Activated CD4-positive, alpha-beta memory T cell treated with anti-CD3 and anti-CD28 coated beads, Interleukin-2, amount 10 ng/mL, durations not matched to agents 7 days and 5 days (primary cell): Measurements from ENCODE around the gene TMPRSS6. TPM values are rescaled to one million over a fixed set of nuclear protein-coding genes. Genes with fewer than 3 reads are reported as not detected.

Source experiments
- CTCF ChIA-PET: fragments of 350-600 bp; sonication (Branson Sonifier 250); formaldehyde crosslinking; loops from one replicate; lab custom pipeline; 2021; ENCODE audit warnings: antibody characterized with exemption, inconsistent platforms; lab: Charles Lee
- POLR2A ChIA-PET: fragments of 350-600 bp; sonication (Branson Sonifier 250); formaldehyde crosslinking; loops from one replicate; lab custom pipeline; 2021; ENCODE audit warnings: antibody characterized with exemption; lab: Charles Lee
- DNase-seq: peaks from one replicate; pipeline ENCODE4 v3.0.0-alpha.2; 2020
- H3K27ac Mint-ChIP-seq: one replicate; pipeline ENCODE4 v1.8.0; 2021; ENCODE audit warnings: mild to moderate bottlenecking, mixed read lengths
- H3K27me3 Mint-ChIP-seq: one replicate; pipeline ENCODE4 v1.8.0; 2021; ENCODE audit warnings: mixed read lengths
- H3K36me3 Mint-ChIP-seq: one replicate; pipeline ENCODE4 v1.8.0; 2021; ENCODE audit warnings: low read depth, mixed read lengths
- H3K4me1 Mint-ChIP-seq: one replicate; pipeline ENCODE4 v1.8.0; 2021; ENCODE audit warnings: mixed read lengths
- H3K4me3 Mint-ChIP-seq: one replicate; pipeline ENCODE4 v1.8.0; 2021; ENCODE audit warnings: mild to moderate bottlenecking, mixed read lengths
- H3K9me3 Mint-ChIP-seq: one replicate; pipeline ENCODE4 v1.8.0; 2021; ENCODE audit warnings: mixed read lengths
- total RNA-seq, 2 experiments: library from RNA; stranded (reverse); gene quantifications; one replicate each; pipeline ENCODE4 v1.2.3, GENCODE V29; 2021

The TMPRSS6 gene
- total RNA-seq, 2 experiments from 2014 or later, result 14.0 to 14.7 TPM

DNA sequence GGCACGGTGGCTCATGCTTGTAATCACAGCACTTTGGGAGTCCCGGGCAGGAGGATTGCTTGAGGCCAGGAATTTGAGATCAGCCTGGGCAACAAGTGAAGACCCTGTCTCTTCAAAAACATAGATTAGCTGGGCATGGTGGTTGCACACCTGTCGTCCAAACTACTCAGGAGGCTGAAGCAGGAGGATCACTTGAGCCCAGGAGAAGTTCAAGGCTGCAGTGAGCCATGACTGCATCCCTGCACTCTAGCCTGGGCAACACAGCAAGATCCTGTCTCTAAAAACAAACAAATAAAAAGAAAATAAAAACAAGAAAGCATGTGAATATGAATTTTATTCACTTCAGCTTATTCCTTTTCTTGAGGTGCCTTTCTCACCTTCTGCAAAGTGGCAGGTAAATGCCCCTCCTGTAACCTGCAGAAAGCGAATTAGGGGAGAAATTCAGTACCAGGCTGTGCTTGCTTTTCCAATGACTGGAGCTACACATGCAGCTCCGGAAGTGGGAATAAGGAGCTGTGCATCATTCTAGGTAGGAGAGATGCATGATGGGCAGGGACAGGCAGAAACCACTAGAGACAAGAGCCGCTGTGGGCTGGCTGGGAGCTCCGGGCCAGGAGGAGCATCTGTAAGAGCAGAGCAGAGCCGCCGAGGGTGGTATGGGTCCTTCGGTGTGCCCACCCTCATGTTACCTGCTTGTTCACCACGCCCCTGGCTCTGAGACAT, 72.7 kb downstream of the TMPRSS6 start:
- CTCF ChIA-PET, result interaction anchor here (0.7 kb wide), 1 partner anchor 18 kb away, joined by 3 read pairs; no protein-coding TSS in a partner anchor
- no peak for DNase-seq
- no peaks in the 10 kb centered on the region for H3K9me3 Mint-ChIP-seq
- POLR2A ChIA-PET, result no interaction called here
- H3K4me1 Mint-ChIP-seq, result peaks cover 12% of the 10 kb centered on the region
- H3K27me3 Mint-ChIP-seq, result peaks cover 25% of the 10 kb centered on the region
- no peak overlapping the region for H3K27ac Mint-ChIP-seq
- no peaks in the 10 kb centered on the region for H3K36me3 Mint-ChIP-seq
- no peak overlapping the region for H3K4me3 Mint-ChIP-seq

DNA sequence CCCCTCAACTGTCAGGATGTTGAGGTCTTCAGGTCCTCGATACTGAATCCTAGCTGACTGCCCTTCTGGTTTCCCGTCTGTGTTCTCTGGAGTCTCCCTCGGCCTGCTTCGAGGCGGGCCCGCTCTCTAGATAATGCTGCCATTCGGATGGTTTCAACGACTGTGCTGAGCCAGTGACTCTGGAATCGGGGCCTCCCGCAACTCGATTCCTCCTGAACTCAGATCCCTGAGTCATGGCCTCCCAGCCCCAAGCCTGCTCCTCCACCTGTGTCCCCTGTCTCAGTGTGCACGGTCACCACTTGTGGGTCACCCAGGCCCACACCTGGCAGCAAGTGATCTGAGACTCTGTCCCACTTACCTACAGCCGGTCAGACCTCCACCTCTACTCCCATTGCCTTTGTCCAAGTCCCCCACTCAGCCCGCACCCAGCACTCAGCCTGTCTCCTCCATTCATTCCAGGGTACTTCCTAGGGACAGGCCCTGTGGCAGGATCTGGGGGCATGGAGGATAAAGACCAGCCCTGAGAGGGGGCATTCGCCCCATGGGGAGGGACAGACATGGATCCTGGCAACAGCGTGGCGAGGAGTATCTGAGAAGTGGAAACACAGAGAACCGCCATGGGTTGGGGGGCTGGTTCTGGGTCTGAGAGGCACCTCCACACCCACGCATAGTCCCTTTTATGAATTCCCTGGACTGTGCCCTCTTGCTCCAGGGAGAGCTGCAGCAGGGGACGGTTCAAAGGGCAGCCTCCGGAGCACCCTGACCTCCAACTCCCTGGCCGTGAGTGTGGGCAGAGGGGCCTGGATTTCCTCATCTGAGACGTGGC, 75.7 kb downstream of the TMPRSS6 start:
- CTCF ChIA-PET, result no interaction called here

DNA sequence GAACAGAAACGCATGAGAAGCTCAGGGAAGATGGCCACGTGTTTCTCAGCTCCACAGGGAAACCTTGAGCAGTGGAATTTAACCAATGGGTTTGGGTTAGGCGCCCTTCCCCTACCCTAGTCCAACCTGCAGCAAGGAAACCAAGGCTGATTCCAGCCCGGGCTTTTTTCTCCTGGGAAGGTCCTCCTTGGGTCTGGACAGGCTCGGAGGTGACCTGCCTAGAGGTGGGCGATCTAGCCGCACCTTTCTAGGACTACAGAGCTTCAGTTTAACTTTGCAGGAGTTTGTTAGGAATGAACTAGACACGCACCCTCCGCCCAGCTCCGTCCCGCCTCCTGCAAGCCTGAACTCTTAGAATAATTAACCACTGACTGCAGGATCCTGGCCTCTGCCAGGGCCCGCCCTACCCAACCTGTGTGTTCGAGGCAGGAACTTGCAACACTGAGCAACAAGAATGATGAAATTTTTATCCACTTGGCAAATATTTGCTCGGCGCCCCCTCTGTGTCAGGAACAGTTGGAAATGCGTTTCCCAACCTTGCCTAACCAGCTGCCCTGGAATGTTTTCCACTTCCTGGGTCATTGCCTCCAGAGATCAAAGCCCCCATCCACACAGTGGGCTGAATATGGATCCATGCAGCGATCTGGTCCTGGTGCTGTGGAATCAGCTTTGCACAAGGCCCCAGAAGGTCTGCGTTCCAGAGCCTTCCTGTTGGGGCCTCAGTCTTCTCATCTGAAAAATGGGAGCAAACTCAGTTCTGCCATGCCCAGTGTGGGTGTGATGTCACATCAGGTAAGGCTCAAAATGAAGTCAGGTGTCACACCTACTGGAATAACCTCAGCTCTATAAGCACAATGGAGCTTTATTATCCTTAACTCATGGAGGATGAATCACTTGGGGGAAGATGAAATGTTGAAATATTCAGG, 76.7 kb downstream of the TMPRSS6 start:
- Mint-ChIP-seq H3K4me3 (no peak overlapping the region), H3K4me1 (no peaks in the 10 kb centered on the region), H3K9me3 (no peaks in the 10 kb centered on the region), H3K27ac (no peak overlapping the region), H3K27me3 (peaks cover 18% of the 10 kb centered on the region), H3K36me3 (peaks cover 2% of the 10 kb centered on the region)
- CTCF ChIA-PET, result interaction anchor here (0.8 to 1.4 kb wide), 3 partner anchors 11 to 34 kb away, joined by 3 to 5 read pairs (median 3); no protein-coding TSS in a partner anchor
- POLR2A ChIA-PET, result no interaction called here
- DNase-seq, result no peak

More for the DNA sequence above, 75.7 kb downstream of the TMPRSS6 start:
- no peaks in the 10 kb centered on the region for H3K9me3 Mint-ChIP-seq
- H3K27ac Mint-ChIP-seq, result no peak overlapping the region
- peaks cover 18% of the 10 kb centered on the region for H3K27me3 Mint-ChIP-seq
- DNase-seq, result no peak
- H3K36me3 Mint-ChIP-seq, result no peaks in the 10 kb centered on the region
- no peak overlapping the region for H3K4me3 Mint-ChIP-seq
- no peaks in the 10 kb centered on the region for H3K4me1 Mint-ChIP-seq
- POLR2A ChIA-PET, result no interaction called here

DNA sequence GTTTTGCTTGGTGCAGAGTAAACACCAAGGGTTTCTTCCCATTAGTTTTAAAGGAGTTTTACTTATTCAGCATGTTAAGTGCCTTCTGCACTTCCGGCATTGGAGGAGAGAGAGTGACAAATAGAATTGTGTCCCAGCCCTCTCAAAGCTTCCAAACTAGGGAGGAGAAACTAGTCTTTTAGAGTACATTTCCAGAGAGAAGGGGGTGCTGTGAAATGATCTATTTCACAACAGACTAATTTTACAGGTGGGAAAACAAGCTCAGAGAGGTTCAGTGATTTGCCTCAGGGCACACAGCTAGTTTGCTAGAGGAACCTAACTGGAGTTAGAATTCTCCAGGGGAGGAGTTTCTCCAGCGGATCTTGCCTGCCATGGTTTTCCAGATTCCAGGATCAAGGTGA, 77.4 kb downstream of the TMPRSS6 start:
- H3K9me3 Mint-ChIP-seq, result no peaks in the 10 kb centered on the region
- peaks cover 18% of the 10 kb centered on the region for H3K27me3 Mint-ChIP-seq
- POLR2A ChIA-PET, result no interaction called here
- CTCF ChIA-PET, result interaction anchor here (0.7 to 1.4 kb wide), 4 partner anchors 10 to 461 kb away, joined by 3 to 6 read pairs (median 4); no protein-coding TSS in a partner anchor
- no peaks in the 10 kb centered on the region for H3K4me1 Mint-ChIP-seq
- H3K36me3 Mint-ChIP-seq, result peaks cover 4% of the 10 kb centered on the region
- no peak for DNase-seq
- H3K27ac Mint-ChIP-seq, result no peak overlapping the region
- H3K4me3 Mint-ChIP-seq, result no peak overlapping the region

DNA sequence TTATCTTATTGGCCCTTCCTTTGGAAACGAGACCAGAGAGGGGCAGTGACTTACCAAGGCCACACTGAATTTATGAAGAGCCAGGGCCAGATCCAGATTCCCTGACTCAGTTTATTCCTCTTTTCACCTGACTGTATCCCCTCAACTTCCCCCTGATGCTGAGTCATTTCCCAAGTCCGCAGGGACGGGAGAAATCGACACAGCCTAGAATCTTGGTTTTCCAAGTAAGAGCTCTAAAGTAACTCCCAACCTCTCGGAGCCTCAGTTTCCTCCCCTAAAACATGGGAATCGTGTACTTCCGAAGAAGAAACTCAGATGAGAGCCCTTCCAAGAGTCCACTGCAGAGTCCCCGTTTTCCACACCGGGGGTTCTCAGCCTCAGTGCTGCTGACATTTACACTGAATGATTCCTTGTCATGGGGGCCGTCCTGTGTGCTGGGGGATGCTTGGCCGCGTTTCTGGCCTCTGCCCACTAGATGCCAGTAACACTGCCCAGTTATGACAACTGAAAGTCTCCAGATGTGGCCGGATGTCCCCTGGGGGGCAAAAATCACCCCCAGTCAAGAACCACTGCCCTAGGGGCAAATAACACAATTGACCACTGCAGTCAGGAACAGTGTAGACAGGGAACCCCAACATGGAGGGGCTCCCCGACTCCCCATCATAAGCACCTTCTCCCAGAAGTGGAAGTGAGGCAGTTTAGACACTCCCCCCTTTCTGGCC, 78.8 kb downstream of the TMPRSS6 start:
- H3K4me3 Mint-ChIP-seq, result no peak overlapping the region
- H3K4me1 Mint-ChIP-seq, result no peaks in the 10 kb centered on the region
- no peaks in the 10 kb centered on the region for H3K9me3 Mint-ChIP-seq
- no peak overlapping the region for H3K27ac Mint-ChIP-seq
- peaks cover 14% of the 10 kb centered on the region for H3K27me3 Mint-ChIP-seq
- H3K36me3 Mint-ChIP-seq, result peaks cover 4% of the 10 kb centered on the region
- no peak for DNase-seq
- ChIA-PET POLR2A (interaction anchor here (1.0 to 1.3 kb wide), 2 partner anchors 101 to 189 kb away, joined by 3 read pairs; no protein-coding TSS in a partner anchor), CTCF (interaction anchor here (1.2 kb wide), 1 partner anchor 9 kb away, joined by 4 read pairs; no protein-coding TSS in a partner anchor)

DNA sequence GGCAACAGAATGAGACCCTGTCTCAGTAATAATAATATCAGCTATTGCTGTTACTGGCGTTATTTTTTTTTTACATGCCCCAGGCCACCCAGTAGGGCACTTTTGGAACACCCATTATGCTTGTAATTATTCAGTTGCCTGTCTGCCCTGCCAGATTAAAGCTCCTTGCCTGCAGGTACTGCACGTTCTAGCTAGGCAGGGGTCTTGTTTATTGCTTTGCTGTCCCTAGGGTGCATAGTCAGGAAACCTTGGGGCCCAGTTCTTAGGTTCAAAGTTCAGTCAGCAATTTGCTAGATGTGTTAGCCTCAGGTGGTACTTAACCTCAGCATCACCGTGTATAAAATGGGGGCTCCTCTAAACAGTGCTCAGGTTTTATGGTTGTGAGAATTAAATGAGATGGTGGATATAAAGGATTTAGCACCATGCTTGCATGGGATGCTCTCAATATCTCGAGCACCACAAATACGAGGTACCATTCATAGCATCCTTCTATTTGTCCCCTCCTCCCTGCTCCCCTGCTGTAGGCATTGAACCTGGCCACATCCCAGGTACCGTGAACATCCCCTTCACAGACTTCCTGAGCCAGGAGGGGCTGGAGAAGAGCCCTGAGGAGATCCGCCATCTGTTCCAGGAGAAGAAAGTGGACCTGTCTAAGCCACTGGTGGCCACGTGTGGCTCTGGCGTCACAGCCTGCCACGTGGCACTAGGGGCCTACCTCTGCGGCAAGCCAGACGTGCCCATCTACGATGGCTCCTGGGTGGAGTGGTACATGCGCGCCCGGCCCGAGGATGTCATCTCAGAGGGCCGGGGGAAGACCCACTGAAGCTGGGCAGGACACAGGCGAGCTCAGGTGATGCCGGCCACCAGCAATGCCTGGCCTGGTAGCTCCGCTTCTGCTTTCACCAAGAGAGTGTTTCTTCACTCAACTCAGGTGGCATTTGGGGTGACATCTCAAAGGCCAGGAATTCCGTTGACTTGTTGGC, 80.5 kb downstream of the TMPRSS6 start:
- Mint-ChIP-seq H3K36me3 (peaks cover 8% of the 10 kb centered on the region), H3K27me3 (peaks cover 5% of the 10 kb centered on the region), H3K9me3 (no peaks in the 10 kb centered on the region), H3K4me1 (peaks cover 2% of the 10 kb centered on the region), H3K27ac (no peak overlapping the region), H3K4me3 (no peak overlapping the region)
- CTCF ChIA-PET, result interaction anchor here (0.6 to 1.6 kb wide), 4 partner anchors 7 to 184 kb away, joined by 3 to 5 read pairs (median 4); no protein-coding TSS in a partner anchor
- POLR2A ChIA-PET, result interaction anchor here (1.3 kb wide), 1 partner anchor 191 kb away, joined by 3 read pairs; no protein-coding TSS in a partner anchor
- DNase-seq, result no peak

DNA sequence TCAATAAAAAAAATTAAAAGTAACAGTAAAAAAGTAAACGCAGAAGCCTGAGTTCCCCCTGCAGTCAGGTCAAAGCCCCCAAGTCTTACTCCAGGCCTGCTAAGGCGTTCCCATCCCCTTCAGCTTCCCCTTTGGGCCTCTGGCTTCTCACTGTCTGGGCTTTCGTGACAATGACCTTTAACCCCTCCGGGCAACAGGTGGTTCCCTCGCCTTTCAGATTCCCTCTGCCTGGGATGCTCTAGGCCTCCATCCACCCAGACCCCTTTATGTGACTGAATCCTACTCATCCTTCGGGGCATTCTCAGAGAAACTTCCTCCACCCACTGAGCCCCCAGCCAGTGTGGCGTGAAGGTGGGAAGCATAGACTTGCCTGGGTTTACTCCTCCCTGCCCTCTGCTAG, 82.0 kb downstream of the TMPRSS6 start:
- ChIA-PET POLR2A (no interaction called here), CTCF (interaction anchor here (1.6 kb wide), 1 partner anchor 12 kb away, joined by 5 read pairs; no protein-coding TSS in a partner anchor)
- Mint-ChIP-seq H3K4me1 (peaks cover 2% of the 10 kb centered on the region), H3K9me3 (no peaks in the 10 kb centered on the region), H3K27me3 (peaks cover 2% of the 10 kb centered on the region), H3K4me3 (no peak overlapping the region), H3K36me3 (peaks cover 8% of the 10 kb centered on the region), H3K27ac (no peak overlapping the region)
- DNase-seq, result no peak

DNA sequence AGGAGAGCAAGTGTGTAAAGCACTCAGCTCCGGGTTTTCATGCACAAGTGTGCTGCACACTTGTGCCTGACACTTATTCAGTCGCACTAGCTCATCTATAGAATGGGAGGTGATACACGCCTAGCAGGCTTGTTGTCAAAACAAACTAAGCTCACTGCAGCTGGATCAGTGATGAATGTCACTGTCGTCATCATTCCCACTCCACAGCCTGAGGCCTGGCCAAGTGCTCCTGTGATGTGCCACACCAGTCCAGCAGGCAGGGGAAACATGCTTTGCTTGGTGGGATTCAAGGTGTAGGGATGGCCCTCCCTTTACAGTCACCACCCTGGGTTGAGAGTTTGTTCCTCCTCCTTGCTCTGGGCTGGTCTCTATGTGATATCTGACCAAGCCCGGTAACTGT, 83.2 kb downstream of the TMPRSS6 start:
- Mint-ChIP-seq H3K9me3 (no peaks in the 10 kb centered on the region), H3K36me3 (peaks cover 8% of the 10 kb centered on the region), H3K27ac (no peak overlapping the region), H3K27me3 (no peaks in the 10 kb centered on the region), H3K4me3 (no peak overlapping the region), H3K4me1 (peaks cover 6% of the 10 kb centered on the region)
- ChIA-PET CTCF (interaction anchor here (1.1 to 1.5 kb wide), 2 partner anchors 18 to 20 kb away, joined by 3 to 4 read pairs; no protein-coding TSS in a partner anchor), POLR2A (no interaction called here)
- DNase-seq, result no peak

DNA sequence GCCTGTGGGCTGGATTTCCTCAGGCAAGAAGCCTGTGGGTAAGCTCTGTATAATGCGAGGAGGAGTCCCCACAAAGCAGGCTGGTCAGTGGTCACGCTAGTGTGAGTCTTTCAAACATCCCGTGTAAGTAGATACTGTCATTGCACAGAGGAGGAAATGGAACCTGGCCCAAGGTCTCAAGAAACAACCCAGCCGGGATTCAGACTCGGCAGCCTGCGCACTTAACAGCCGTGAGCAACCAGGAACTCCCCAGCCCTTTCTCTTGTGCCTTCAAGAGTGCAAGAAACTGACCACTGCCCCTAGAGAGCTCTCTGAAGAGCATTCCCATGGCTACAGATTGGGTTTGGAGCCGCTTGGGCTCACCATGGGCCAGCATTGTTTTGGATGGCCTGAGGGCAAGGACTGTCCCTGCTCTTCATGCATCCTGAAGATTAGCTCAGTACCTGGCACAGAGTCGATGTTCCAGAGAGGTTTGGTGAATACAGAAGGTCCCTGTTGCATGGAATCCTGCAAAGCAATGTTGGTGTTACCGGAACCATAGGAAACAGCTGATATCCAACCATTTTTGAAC, 83.9 kb downstream of the TMPRSS6 start:
- Mint-ChIP-seq H3K27ac (no peak overlapping the region), H3K27me3 (no peaks in the 10 kb centered on the region)
- POLR2A ChIA-PET, result no interaction called here

DNA sequence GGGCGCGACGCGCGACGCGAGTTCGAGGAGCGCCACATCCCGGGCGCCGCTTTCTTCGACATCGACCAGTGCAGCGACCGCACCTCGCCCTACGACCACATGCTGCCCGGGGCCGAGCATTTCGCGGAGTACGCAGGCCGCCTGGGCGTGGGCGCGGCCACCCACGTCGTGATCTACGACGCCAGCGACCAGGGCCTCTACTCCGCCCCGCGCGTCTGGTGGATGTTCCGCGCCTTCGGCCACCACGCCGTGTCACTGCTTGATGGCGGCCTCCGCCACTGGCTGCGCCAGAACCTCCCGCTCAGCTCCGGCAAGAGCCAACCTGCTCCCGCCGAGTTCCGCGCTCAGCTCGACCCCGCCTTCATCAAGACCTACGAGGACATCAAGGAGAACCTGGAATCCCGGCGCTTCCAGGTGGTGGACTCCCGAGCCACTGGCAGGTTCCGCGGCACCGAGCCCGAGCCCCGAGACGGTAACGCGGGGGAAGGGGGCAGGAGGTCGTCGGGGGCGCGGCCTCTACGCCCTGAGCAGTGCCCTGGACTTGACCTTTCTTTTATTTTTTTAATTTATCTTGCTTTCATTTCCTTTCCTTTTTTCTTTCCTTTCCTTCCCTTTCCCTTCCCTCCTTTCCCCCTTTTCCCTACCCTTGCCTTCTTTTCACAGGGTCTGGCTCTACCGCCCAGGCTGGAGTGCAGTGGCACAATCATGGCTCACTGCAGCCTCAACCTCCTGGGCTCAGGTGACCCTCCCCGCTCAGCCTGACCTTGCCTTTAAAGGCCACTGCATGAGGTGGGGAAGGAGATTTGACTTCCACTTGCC, 85.0 kb downstream of the TMPRSS6 start:
- Mint-ChIP-seq H3K4me1 (peaks cover 20% of the 10 kb centered on the region), H3K36me3 (peaks cover 8% of the 10 kb centered on the region), H3K27me3 (no peaks in the 10 kb centered on the region), H3K9me3 (no peaks in the 10 kb centered on the region), H3K27ac (no peak overlapping the region), H3K4me3 (no peak overlapping the region)
- ChIA-PET POLR2A (no interaction called here), CTCF (interaction anchor here (1.1 kb wide), 1 partner anchor 68 kb away, joined by 3 read pairs; no protein-coding TSS in a partner anchor)
- DNase-seq, result no peak

More for the DNA sequence above, 83.9 kb downstream of the TMPRSS6 start:
- Mint-ChIP-seq H3K4me3 (no peak overlapping the region), H3K9me3 (no peaks in the 10 kb centered on the region), H3K36me3 (peaks cover 8% of the 10 kb centered on the region), H3K4me1 (peaks cover 12% of the 10 kb centered on the region)
- CTCF ChIA-PET, result interaction anchor here (1.1 to 1.5 kb wide), 3 partner anchors 19 to 69 kb away, joined by 3 to 4 read pairs (median 3); no protein-coding TSS in a partner anchor
- no peak for DNase-seq
